ENCODE results near the gene KLF17. TPM values are rescaled to one million over a fixed set of nuclear protein-coding genes. Genes with fewer than 3 reads are reported as not detected.

Gene KLF17
- total and polyA plus RNA-seq, 2 of the 8 experiments (the other 6 are each of a cell fraction or from before 2014, with no cell fraction given), result not detected

- Histone ChIP-seq H2BK12ac (ENCODE audit: low read depth, low read length) (no peak overlapping the region), H2BK120ac (replicated peaks; ENCODE audit: low read depth, low read length) (no peak overlapping the region), H3K79me2 (ENCODE audit: control insufficient read depth in 1 of 2, insufficient read depth in 2 of 2, low read length in 2 of 2) (no peaks in the 10 kb centered on the region), H4K5ac (ENCODE audit: insufficient read length, low read depth, low read length) (no peak overlapping the region), H3K9ac (replicated peaks in 1 of 4; ENCODE audit: extremely low read depth in 1 of 4, low read depth in 3 of 4, low read length in 3 of 4) (no peak overlapping the region), H3K4me3 (ENCODE audit: extremely low read depth in 1 of 4, insufficient read depth in 2 of 4, low read depth in 3 of 4, low read length in 4 of 4) (no peak overlapping the region), H3K56ac (replicated peaks; ENCODE audit: insufficient read length, low read depth, low read length) (no peak overlapping the region), H3K79me1 (ENCODE audit: low read depth, low read length) (no peaks in the 10 kb centered on the region), H3K4me1 (replicated peaks in 1 of 4; ENCODE audit: control insufficient read depth in 3 of 4, insufficient read depth in 4 of 4, low read length in 3 of 4) (peaks cover 0 to 4% (median 2%) of the 10 kb centered on the region in 4 experiments; a peak in 2 of 7 replicates), H2AK5ac (ENCODE audit: low read depth, low read length) (no peak overlapping the region), H3K18ac (ENCODE audit: extremely low read depth, low read length) (no peak overlapping the region), H2BK20ac (ENCODE audit: low read length) (0 out of 2 replicates have a peak overlapping the region, but pooled peaks have one; percentile 55), H3K23ac (ENCODE audit: insufficient read length) (no peak overlapping the region), H2AFZ (ENCODE audit: low read length) (peak overlapping the region; percentile 28; the same call in 1 of the 2 replicates), H3K27ac (ENCODE audit: low read depth, low read length) (no peak overlapping the region), H3K27me3 (replicated peaks in 1 of 4; ENCODE audit: control insufficient read depth in 3 of 4, extremely low read depth in 1 of 4, insufficient read depth in 3 of 4, low read length in 3 of 4) (peaks cover 0 to 4% (median 1%) of the 10 kb centered on the region in 4 experiments; a peak in 1 of 7 replicates), H3K36me3 (ENCODE audit: control insufficient read depth in 2 of 4, insufficient read depth in 4 of 4, low read length in 3 of 4) (no peaks in the 10 kb centered on the region), H3K4me2 (ENCODE audit: insufficient read depth in 1 of 2, low read depth in 2 of 2, low read length in 2 of 2) (no peak overlapping the region), H3K9me3 (ENCODE audit: insufficient read depth in 2 of 2, low read depth in 1 of 2, low read length in 1 of 2) (no peaks in the 10 kb centered on the region), H4K20me1 (replicated peaks in 1 of 2; ENCODE audit: control insufficient read depth in 1 of 2, insufficient read depth in 2 of 2, low read length in 2 of 2) (no peaks in the 10 kb centered on the region), H2BK15ac (ENCODE audit: low read length) (no peak overlapping the region), H3K23me2 (ENCODE audit: low read depth, low read length) (no peaks in the 10 kb centered on the region; the same call in 1 of the 2 replicates), H3K4ac (replicated peaks; ENCODE audit: insufficient read length, low read depth, low read length) (no peak overlapping the region), H2BK5ac (ENCODE audit: low read depth, low read length) (no peak overlapping the region), H4K8ac (ENCODE audit: extremely low read depth, insufficient read depth, low read length) (no peak overlapping the region), H4K91ac (replicated peaks; ENCODE audit: insufficient read length, low read length) (no peak overlapping the region), H3K14ac (ENCODE audit: insufficient read length) (no peak overlapping the region)
- CTCF ChIA-PET (ENCODE audit: partially characterized antibody), result interaction anchor here (0.7 to 1.6 kb wide), 3 partner anchors 27 to 163 kb away, joined by 3 to 4 read pairs (median 3); no protein-coding TSS in a partner anchor
- FAIRE-seq (no peak), DNase-seq (ENCODE audit: low read depth in 1 of 2, low spot score in 2 of 2) (no peak)
- POLR2A ChIA-PET (ENCODE audit: partially characterized antibody), result interaction anchor here (0.6 kb wide), 1 partner anchor 532 kb away, joined by 4 read pairs; no protein-coding TSS in a partner anchor
- 86% methylated on average over 1 of the region's 1 CpG; no CpG with 5 or more reads in 1 of the 2 experiments for WGBS, 2 experiments (ENCODE audit: extremely low coverage in 1 of 2, insufficient coverage in 1 of 2, insufficient read length in 1 of 2, insufficient replicate concordance in 2 of 2, low coverage in 1 of 2, low lambda C conversion rate in 2 of 2, missing lambda C conversion rate in 1 of 2)
- no peak for TF ChIP-seq TEAD4 (IDR thresholded peaks at IDR 0.05; ENCODE audit: low read depth, low read length)
- TF ChIP-seq MAFK (IDR thresholded peaks at IDR 0.05; ENCODE audit: low read depth, low read length), result no peak
- TF ChIP-seq POU5F1 (IDR thresholded peaks at IDR 0.05; ENCODE audit: low read depth, low read length), result no peak
- no peak for TF ChIP-seq KDM1A (IDR thresholded peaks at IDR 0.05; ENCODE audit: borderline replicate concordance, low read length)
- no peak for TF ChIP-seq SIRT6 (IDR thresholded peaks at IDR 0.05; ENCODE audit: low read length)
- TF ChIP-seq BACH1 (IDR thresholded peaks at IDR 0.05; ENCODE audit: low read length), result no peak
- TF ChIP-seq MAX (IDR thresholded peaks at IDR 0.05), result no peak
- no peak for TF ChIP-seq CBX8 (IDR thresholded peaks at IDR 0.05; ENCODE audit: borderline replicate concordance, low read depth, low read length)
- TF ChIP-seq ATF3 (IDR thresholded peaks at IDR 0.05; ENCODE audit: insufficient read depth, low read depth, low read length), result no peak
- TF ChIP-seq KDM5A (IDR thresholded peaks at IDR 0.05; ENCODE audit: low read length), result no peak
- TF ChIP-seq CHD1 (IDR thresholded peaks at IDR 0.05; ENCODE audit: low read depth, low read length), result no peak
- no peak for TF ChIP-seq SP2 (IDR thresholded peaks at IDR 0.05; ENCODE audit: low read length)
- TF ChIP-seq SRF (IDR thresholded peaks at IDR 0.05; ENCODE audit: low read depth, low read length), result no peak
- TF ChIP-seq JUN (IDR thresholded peaks at IDR 0.05; ENCODE audit: low read depth, low read length), result no peak
- TF ChIP-seq RXRA (IDR thresholded peaks at IDR 0.05; ENCODE audit: insufficient read depth, low read depth, low read length), result no peak
Measured at GRCh38 chr1:44076066-44076465, 42.6 kb upstream of the KLF17 start.

All from H1 (cell line).